ENCODE measurements around the gene SLC23A3.

The SLC23A3 gene, protein sequence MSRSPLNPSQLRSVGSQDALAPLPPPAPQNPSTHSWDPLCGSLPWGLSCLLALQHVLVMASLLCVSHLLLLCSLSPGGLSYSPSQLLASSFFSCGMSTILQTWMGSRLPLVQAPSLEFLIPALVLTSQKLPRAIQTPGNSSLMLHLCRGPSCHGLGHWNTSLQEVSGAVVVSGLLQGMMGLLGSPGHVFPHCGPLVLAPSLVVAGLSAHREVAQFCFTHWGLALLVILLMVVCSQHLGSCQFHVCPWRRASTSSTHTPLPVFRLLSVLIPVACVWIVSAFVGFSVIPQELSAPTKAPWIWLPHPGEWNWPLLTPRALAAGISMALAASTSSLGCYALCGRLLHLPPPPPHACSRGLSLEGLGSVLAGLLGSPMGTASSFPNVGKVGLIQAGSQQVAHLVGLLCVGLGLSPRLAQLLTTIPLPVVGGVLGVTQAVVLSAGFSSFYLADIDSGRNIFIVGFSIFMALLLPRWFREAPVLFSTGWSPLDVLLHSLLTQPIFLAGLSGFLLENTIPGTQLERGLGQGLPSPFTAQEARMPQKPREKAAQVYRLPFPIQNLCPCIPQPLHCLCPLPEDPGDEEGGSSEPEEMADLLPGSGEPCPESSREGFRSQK

DNA sequence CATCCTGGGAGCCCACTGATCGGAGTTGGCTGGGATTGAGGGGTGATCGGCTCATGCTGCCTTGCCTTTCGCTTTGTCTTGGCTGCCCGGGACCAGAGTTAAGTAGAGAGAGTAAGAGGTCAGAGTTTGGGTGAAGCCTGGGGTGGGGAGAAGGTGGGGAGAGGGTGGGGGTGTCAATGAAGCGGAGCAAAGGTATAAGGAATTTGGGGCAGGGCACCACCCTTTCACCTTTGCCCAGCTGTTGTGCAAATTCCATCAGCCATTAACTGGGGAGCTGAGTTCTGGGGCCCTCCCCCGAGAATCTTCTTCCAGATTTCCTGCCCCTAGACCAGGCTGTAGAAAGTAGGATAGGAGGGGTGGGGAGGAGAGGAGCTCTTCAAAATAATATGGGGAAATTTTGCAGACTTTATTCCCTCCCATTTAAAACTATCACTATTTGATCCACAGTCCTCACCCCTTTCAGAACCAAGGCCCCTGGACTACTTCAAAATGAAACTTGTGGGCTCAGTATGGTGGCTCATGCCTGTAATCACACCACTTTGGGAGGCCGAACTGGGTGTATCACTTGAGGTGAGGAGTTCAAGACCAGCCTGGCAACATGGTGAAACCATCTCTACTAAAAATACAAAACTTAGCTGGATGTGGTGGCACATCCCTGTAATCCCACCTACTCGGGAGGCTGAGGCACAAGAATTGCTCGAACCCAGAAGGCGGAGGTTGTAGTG is at the start of gene SLC23A3:
SLC23A3 (minus strand) TSS at position 100 of the 725 bp plus-strand sequence; CDS start at position 55, 45 bp downstream.
- no peak for DNase-seq

DNA sequence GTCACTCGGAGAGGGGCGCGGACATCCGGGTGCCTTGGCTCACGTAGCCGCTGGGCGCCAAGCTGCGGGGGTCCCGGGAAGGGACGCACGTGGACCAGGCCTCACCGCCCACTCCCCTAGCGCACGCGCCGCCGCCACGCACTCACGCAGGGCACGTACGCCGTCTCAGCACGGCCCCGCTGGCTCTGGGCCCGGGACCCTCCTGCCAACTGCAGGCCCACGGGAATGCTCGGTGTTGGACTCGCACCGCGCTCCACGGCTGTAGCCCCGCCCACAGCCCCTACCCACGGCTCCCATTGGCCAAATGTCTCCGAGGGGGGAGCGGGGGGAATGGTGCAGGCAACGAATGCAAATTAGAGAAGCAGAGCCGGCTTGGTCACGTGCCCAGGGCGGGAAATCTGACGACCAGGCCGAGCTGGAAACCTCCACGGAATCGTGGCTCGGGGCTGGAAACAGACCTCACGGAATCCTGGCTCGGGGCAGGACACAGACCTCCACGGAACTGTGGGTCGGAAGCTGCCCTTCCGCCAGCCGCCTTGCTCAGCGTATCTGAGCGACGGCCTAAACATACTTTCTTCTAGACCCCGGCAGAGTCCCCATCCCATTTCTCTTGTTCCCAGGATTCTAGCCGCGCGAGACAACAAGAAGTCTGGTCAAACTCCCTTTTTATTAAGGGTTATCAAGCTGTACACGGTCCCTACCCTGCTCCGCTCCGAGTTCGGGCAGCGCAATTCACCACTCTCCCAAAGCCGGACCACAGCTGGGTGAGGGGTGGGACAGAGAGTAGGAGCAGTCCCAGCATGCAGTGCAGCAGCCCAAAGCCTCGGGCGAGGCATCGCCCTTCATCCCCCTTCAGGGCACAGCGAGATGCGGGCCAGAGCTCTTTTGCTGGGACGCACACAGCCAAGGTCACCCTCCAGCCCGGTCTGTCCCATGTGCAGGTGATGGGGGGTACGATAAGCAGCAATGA is 49.2 kb upstream of the SLC23A3 start, which contains the start of gene ABCB6:
ABCB6 (minus strand) TSS at position 227 of the 970 bp plus-strand sequence. CDS start 285 bp downstream, outside the sequence.
- DNase-seq = peak; percentile 75 to 89 (median 82)

DNA sequence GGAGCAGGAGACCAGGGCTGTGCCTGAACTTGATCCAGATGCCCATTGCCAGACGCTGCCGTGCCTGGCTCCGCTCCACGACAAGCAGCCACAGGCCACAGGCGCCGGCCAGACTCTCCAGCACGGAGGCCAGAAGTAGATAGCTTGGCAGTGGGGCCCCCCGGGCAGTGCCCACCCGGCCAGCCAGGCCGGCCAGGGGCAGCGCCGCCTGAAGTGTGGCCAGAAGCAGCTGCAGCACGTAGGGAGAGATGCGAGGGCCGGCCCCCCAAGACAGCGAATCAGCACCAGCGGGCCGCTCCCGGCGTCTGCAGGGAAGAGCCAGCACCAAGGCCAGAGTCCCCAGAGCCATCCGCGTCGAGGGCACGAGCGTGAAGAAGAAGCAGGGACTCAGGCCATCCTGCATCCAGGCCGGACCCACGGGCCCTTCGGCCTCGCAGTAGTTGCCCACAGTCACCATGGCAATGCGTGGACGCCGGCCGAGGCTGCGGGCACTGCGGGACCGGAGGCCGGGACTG is 48.4 kb upstream of the SLC23A3 start:
- peak; percentile 42 to 60 (median 54) for DNase-seq

DNA sequence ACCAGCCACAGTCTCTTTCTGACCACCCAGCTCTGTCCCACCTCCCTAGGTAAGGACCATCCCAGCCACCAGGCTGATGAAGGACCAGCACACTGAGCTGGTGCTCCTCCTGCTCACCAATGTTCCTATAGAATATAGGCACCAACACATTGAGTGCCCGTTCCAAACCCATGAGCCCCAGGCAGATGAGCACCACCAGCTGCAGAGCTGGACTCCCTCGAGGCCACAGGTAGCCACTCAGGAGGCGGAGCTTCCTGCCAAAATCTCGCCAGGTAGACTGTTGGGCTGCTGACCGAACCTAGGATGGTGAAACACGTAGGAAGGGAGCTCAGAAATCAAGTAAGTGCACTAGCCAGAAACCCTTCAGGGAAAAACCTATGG is 46.7 kb upstream of the SLC23A3 start:
- DNase-seq = peak in 1 of 3 donors; percentile 10

DNA sequence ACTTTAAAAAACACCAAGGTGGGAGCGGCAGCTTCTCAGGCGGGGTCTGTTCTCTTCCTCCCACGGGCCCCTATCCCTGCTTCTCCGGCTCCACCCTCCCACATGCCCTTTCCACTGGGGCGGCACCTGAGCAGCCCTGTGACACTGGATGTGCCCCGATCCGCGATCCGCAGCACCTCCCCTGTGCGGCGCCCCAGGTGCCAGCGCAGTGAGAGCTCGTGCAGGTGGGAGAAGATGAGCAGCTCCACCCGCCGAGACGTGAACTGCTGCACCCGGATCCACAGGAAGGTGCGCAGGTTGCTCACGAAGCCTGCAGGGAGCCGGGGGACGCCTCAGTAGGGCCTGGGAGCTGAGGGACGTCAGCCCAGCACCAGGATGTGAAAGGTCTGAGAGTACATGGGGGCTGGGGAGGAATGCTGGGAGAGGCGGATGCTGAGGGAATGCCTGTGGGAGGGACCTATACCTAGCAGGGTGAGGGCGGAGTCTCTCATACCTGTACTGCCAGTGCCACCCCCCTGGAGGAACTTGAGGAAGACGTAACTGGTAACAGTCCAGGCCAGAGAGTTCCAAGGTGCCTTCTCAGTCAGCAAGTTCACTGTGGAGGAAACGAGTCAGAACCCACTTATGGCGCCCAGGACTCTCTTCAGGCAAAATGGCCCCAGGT is 46.2 kb upstream of the SLC23A3 start:
- DNase-seq = peak in 1 of 3 donors; percentile 13

DNA sequence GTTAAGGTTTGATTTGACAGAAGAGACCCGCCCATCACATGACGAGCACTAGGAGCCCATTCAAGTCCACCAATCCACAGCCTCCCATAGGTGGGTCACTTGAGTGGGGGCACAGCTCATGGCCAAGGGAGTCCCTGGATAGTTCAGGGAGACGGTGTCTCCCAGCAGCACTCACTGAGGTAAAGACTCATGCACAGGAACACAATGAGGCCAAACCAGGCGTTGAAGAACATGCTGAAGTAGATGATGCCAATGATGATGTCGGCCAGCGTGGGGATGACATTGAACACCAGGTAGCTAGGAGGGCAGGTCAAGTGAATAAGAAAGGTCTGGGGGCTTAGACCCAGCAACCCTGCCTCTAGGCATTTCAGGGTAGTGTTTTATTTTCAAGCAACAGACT is 45.0 kb upstream of the SLC23A3 start:
- DNase-seq = no peak

DNA sequence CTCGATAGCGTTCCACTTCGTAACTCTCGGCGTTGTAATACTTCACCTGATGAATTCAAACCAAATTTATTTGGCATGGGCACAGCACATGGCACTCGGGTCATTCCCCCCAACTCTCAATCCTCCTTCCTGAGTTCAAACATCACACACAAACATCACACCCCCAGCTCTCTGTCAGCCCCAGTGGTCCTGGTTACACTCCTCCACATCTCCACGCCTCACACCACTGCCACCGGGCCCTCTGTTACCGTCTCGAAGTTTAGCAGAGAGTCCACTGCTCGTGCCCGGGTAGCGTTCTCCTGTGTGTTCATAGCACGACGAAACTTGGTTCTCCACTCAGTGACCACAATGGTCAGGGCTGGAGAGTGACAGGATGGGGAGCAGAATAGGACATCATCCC is 44.3 kb upstream of the SLC23A3 start:
- no peak for DNase-seq

DNA sequence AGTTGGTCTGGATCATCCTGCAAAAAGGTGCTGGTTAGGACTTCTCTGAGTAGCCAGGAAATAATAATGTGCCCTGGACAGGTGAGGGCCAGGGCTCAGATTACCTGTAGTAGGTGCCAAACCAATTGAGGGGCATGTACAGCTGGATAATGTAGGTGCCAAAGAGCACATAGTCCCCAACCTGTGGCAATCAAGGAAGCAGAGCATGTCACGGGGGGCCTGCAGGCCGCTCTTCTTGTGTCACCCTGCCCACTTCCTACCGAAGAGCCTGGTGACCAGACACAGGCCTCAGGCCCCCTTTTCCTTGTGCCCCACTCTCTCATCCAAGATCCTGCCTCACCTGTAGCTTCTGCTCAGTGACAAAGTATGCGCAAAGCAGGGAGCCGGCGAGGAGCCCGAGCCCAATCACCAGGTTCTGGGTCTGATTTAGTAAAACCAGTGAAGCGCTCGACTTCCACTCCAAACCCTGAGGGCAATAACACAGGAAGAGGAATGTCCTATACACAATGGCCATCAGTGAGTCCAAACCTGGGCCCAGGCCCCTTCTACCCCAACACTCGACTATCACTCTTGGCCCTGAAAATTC is 43.8 kb upstream of the SLC23A3 start:
- DNase-seq = no peak

DNA sequence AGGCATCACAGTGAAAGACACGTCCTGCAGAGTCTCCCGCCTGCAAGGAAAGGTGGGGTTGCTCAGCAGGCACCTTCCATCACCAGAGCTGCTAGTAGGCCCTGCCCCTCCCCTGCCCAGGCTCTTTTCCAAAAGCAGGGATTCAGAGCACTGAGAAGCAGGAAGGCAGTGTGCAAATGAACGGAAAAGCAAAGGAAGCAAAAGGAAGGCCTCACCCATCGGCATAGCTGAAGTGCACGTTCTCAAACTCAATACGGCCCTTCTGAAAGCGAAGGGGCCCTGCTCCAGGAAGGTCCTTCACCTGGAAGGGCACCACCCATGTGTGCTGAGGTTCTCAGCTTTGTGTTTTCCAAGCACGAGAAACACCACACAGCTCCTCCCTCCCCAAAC is 43.2 kb upstream of the SLC23A3 start:
- no peak for DNase-seq

DNA sequence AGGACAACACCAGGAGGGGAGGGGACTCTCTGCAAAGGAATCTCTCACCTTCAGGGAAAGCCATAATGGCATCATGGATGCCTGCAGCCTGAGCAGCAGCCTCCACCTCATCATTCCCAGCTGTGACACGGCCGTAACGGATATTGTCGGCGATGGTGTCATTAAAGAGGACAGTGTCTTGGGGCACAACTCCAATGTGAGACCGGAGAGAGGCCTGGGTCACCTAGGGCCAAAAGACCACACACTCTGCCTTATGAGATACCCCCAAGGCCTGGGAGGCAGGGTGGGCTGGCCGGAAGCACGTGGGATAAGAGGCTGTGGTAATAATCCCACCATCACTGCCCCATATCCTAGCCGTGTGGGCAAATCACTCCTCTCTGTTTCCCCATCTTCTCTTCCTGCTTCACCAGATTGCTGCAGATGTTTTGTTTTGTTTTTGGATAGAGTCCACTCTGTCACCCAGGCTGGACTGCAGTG is 41.1 kb upstream of the SLC23A3 start:
- DNase-seq = no peak

DNA sequence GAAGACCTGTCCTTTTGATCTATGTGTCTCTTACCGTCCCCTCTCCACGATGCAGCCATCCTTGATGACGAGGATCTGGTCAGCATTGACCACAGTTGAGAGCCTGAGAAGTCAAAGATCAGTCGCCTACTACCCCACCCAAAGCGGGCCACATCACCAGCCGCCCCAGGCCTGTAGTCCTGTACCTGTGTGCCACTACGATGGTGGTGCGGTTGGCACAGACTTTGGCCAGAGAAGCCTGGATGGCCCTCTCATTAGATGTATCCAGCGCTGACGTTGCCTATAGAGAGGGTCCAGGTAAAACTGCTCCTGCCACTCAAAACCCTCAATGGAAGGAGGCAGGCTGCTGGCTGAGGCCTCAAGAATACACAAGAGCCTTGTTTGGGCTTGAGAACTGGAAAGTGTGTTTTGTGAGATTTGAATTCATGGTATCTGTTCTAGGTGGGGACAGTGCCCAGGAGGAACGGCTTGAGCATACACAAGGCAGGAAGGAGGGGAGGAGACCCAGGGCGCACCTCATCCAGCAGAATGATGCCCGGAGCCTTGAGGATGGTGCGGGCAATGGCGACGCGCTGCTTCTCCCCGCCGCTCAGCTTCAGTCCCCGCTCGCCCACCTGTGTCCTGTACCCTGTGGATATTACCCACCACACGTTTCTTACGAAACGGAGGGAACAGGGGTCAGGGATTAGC is 40.5 kb upstream of the SLC23A3 start:
- no peak for DNase-seq

DNA sequence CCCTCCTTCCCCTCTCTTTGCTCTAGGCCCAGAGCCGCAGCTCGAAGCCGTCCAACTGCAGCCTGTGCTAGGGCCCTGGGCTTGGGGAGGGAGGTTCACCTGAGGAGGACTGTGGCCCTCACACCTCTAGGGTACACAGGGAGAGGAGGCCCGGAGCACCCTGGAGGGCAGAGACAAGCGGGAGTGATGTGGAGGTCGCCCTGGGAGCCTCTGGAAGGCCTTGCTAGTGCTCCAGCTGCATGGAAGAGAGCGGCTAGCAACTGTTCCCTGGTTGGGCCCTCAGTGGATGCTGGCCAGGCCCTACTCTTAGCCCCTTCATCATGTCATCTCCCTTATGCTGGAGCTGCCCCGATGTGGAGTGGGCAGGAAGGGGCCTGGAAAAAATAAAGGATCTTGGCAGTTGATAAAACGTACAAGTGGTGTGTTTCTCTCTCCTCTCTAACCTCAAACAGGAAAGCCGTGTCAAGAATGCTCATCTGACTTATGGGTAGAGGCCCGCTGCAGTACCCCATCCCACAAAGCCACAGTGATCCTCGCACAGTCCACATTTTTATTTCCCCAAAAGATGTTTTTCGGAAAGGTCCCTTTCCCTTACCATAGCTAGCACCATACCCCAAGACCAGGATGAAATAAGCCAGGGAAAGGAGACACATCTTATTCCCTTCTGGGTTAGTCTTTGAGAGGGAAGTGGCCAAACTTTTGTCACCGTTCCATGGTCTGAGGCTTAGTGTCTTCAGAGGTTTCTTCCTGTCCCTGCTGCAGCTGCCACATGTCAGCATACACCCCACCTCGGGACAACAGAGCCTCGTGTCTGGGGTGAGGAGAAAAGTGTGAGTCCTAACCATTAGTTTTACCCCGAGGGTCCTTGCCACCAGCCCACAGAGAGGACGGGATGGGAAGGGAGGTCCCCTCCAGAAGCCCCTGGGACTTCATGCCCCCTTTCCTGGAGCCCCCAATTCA is 39.7 kb upstream of the SLC23A3 start:
- no peak for DNase-seq

DNA sequence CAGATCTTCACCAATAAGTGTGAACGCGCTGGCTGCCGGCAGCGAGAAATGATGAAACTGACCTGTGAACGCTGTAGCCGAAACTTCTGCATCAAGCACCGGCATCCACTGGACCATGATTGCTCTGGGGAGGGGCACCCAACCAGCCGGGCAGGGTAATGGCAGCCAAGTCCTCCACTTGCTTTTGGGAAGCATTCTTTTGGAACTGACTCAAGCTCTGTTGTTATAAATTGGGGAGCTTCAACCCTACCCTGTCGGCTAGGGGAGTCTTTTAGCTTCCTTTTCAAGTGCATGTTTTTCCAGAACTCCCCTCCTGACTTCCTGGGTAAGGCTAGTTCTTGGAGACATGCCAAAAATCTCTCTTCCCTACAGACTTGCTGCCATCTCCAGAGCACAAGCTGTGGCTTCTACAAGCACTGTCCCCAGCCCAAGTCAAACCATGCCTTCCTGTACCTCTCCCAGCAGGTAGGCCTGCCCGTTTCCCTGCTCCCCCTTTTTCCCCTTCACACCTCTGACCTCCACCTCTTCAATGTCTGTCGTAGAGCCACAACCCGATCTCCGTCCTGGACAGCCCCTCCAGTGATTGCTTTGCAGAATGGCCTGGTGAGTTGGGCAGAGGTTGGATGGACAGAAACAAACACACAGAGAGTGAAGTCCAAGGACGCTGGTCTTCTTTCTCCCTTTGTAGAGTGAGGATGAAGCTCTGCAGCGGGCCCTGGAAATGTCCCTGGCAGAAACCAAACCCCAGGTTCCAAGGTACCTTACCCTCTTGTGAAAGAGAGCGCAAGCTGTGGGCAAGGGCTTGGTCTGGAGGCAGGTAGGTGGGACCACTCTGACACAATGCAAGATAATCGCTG is 38.3 kb upstream of the SLC23A3 start:
- DNase-seq = peak in 2 of 3 donors; percentile 17 to 21

DNA sequence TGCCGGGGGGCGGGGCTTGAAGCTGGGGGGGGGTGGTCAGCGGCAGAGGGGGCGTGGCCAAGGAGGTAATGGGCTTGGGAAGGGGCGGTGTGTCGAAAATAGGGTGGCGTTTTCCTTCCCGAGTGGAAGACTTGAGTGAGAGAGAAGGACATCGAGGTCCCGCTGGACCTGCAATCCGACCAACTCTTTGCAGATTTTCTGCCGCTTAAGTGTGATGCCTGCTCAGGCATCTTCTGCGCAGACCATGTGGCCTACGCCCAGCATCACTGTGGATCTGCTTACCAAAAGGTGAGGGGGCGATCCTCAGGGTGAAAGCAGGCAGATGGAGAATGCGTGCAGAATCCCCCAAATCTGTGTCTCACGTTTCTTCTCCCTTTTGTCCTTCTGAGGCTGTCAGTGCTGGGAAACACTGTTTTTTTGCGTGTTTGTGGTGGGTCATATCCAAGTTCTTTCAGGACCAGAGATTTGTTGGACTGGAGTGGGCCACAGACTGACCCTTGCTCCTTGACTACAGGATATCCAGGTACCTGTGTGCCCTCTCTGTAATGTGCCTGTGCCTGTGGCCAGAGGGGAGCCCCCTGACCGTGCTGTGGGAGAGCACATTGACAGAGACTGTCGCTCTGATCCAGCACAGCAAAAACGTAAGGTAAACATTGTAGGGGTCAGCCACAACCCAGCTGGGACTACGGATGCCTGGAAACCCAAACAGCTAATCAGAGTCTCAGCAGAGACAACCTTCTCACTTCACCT is 37.5 kb upstream of the SLC23A3 start:
- DNase-seq = no peak

DNA sequence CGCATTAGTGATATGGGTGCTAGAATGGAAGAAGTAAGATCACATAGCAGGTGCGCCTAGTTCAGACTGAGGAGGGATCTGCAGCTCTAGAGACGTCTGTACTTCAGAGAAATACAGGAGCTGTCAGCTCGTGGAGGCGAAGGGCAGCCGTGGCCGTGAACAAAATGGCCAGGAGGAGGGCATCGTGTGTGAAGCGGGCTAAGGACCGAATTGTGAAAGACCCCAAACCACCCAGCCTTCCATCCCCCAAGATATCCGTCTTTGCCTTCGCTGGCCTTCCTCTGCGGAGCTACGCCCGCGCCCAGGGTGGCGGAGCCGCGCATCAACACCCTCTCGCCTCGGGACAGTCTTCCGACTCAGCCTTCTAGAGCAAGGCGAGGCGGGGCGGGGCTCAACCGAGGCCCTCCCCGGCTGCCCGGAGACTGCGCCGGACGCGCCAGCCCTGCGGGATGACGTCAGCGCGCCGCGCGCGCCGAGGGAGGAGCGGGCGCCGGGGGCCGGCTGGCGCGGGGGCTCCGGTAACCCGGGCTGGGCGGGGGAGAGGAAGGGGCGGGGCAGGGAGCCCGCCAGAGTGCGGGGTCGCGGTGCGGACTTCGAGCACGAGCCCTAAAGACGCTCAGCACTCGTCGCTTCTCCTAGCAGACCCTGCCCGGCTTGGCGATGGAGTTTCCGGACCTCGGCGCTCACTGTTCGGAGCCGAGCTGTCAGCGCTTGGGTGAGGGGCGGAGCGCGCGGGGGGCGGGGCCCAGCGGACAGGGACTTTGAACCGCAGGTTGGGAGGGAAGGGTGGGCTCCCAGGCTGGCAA is 36.7 kb upstream of the SLC23A3 start, which contains the start of gene ZFAND2B:
ZFAND2B (plus strand) TSS at position 455 of the 806 bp plus-strand sequence; CDS start at position 661, 206 bp downstream.
- DNase-seq = peak; percentile 96 to 99 (median 98)

DNA sequence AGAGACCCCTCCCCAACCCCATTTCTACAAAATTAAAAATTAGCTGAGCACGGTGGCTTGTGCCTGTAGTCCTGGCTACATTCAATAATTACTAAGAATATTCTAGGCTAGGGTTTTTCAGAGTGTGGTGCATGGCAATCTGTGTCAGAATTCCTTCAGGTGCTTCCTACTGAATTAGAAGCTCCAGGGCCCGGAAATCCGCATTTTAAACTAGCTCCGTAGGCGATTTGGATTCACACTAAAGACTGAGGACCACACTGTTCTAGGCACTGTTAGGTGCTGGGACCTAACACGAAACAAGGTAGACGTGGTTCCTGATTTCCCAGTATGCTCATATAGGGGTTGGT is 36.1 kb upstream of the SLC23A3 start:
- DNase-seq = no peak

Data from suppressor macrophage treated with lipopolysaccharide for 1 hour (primary cell).